GM12874 (cell line): Measurements from ENCODE around the gene CGB2.
A peak's percentile ranks its signal among the peaks of the same experiment; 100 is the strongest.

Experiments used
- TF ChIP-seq, protein P1 (sequence below): IDR thresholded peaks from 2 replicates; pipeline ENCODE4 v1.5.1; 2011; ENCODE audit warnings: low read depth, mild to moderate bottlenecking, control low read depth, low read length, moderate library complexity; ENCODE audit not compliant: insufficient read depth

CGB2 gene

DNA sequence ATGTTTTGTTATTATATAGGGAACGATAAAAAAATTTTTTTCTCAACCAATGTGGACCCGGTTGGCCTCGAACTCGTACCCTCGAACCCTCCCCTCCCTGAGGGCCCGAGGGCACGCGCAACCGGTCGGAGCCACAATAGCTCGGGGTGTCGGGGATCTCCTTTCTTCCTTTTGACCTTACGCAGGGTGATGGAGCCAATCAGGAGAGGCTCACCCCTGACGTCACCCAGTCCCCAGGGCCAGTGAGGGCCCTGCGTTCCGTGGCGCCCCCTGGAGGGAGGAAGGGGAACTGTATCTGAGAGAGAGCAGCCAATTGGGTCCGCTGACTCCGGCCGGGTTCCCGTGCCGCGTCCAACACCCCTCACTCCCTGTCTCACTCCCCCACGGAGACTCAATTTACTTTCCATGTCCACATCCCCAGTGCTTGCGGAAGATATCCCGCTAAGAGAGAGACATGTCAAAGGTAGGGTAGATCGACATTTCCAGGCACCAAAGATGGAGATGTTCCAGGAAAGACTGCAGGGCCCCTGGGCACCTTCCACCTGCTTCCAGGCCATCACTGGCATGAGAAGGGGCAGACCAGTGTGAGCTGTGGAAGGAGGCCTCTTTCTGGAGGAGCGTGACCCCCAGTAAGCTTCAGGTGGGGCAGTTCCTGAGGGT lies at the start of gene CGB2:
TSS of gene CGB2 (plus strand) at position 249 of the 660 bp plus-strand sequence. CDS start at position 455, 206 bp downstream.
- TF ChIP-seq, protein P1, sequence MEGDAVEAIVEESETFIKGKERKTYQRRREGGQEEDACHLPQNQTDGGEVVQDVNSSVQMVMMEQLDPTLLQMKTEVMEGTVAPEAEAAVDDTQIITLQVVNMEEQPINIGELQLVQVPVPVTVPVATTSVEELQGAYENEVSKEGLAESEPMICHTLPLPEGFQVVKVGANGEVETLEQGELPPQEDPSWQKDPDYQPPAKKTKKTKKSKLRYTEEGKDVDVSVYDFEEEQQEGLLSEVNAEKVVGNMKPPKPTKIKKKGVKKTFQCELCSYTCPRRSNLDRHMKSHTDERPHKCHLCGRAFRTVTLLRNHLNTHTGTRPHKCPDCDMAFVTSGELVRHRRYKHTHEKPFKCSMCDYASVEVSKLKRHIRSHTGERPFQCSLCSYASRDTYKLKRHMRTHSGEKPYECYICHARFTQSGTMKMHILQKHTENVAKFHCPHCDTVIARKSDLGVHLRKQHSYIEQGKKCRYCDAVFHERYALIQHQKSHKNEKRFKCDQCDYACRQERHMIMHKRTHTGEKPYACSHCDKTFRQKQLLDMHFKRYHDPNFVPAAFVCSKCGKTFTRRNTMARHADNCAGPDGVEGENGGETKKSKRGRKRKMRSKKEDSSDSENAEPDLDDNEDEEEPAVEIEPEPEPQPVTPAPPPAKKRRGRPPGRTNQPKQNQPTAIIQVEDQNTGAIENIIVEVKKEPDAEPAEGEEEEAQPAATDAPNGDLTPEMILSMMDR: peak; percentile 56

DNA sequence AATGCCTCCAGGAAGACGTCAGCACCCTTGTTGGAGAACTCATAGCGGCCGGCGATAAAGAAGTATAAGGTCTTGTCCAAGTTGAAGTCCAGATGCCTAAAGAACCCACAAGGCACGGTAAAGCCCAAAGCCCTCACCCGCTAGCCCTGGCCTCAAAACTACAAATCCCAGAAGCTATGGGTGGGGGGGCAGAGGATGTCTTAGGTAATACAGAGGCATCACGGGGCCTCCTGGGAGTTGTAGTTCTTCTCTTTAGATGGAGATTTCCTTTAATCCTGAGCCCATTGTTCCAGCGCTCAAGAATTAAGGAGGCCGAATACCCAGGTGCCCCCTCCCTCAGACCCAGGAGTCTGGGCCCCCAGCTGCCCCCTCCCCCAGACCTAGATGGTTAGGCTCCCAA lies 49.4 kb upstream of the CGB2 start:
- TF ChIP-seq, protein P1: no peak

DNA sequence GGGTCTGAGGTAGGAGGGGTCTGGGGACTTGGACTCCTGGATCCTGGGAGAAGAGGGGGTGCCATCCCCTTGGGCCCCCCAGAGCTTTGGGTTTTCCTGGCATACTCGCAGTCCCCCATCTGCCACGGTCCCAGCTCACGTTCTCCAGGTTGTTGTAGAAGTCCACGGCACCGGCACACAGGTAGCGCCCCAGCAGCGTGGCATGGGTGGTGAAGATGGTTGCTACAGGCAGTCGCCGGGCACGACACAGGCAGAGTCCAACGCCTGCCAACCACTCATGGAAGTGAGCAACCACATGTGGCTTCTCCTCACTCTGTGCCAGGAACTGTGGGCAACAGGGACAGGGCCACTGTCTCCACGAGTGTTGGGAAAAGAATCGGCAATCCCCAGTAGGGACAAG lies 46.0 kb upstream of the CGB2 start:
- TF ChIP-seq, protein P1: no peak

DNA sequence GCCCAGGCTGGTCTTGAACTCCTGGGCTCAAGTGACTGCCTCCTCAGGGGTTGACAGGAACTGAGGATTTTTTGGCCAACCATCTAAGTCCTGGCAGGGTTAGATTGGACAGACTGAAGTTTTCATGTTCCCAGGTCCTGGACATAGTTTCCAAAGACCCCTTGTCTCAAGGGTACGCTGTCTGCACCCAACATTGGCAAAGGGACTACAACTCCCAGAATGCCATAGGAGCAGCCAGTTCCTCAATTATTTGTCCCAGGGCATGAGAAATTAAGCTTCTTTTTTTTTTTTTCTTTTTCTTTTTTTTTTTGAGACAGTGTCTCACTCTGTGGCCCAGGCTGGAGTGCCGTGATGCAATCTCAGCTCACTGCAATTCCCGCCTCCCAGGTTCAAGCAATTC lies 45.5 kb upstream of the CGB2 start:
- TF ChIP-seq, protein P1: no peak

DNA sequence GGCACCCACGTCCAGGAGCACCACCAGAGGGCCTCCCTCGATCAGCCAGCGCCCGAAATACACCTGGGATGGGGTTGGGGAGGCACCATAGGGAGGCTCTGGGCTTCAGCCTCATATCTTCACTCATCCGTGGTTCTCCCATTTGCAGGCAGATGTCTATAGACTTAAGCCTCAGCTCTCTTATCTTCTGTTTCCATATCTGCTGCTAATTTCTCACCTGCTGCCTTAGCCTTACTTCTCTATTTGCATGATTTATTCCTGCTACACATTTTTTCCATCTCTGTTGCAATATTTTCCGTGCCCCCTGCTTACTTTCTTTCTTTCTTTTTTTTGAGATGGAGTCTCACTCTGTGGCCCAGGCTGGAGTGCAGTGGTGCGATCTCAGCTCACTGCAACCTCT lies 44.4 kb upstream of the CGB2 start:
- TF ChIP-seq, protein P1: no peak

DNA sequence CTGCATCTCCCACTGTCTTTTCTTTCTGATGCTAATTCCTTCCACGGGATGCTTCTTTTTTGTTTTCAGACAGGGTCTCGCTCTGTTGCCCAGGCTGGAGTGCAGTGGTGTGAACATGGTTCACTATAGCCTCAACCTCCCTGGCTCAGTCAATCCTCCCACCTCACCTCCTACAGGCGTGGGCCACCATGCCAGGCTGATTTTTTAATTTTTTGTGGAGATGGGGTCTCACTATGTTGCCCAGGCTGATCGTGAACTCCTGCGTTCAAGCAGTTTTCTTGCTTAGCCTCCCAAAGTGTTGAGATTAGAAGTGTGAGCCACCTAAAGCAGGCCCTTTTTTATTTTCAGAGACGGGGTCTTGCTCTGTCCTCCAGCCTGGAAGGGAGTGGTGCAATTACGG lies 43.4 kb upstream of the CGB2 start:
- TF ChIP-seq, protein P1: no peak

DNA sequence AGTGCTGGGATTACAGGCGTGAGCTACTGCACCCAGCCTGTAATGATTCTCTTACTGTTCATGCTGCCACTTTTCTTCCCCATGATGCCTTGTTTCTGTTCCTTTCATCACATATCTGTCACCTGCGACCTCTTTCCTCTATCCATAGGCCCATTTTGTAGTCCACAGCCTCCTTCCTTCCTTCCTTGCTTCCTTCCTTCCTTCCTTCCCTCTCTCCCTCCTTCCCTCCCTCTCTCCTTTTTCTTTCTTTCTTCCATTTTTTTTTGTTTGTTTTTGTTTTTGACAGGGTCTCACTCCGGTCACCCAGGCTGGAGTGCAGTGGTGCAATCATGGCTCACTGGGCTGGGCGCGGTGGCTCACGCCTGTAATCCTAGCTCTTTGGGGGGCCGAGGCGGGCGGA lies 42.8 kb upstream of the CGB2 start:
- TF ChIP-seq, protein P1: no peak
